Endothelial cell (in vitro differentiated cells): ENCODE data around the gene EOMES. TPM values are rescaled to one million over a fixed set of nuclear protein-coding genes. Genes with fewer than 3 reads are reported as not detected.

Source experiments
- DNase-seq: peaks from one replicate; pipeline ENCODE4 v3.0.0; 2021; ENCODE audit warnings: low spot score
- H3K27ac Mint-ChIP-seq: one replicate; pipeline ENCODE4 v1.8.0; 2021; ENCODE audit warnings: mixed read lengths, inconsistent platforms; ENCODE audit not compliant: unreplicated experiment
- H3K27me3 Mint-ChIP-seq: one replicate; pipeline ENCODE4 v1.8.0; 2021; ENCODE audit warnings: mild to moderate bottlenecking, moderate library complexity, mixed read lengths, inconsistent platforms; ENCODE audit not compliant: unreplicated experiment
- H3K36me3 Mint-ChIP-seq: one replicate; pipeline ENCODE4 v1.8.0; 2021; ENCODE audit warnings: mild to moderate bottlenecking, low read depth, mixed read lengths, inconsistent platforms; ENCODE audit not compliant: unreplicated experiment
- H3K4me1 Mint-ChIP-seq: one replicate; pipeline ENCODE4 v1.8.0; 2021; ENCODE audit warnings: mild to moderate bottlenecking, mixed read lengths, inconsistent platforms; ENCODE audit not compliant: unreplicated experiment
- H3K4me3 Mint-ChIP-seq: one replicate; pipeline ENCODE4 v1.8.0; 2021; ENCODE audit warnings: mild to moderate bottlenecking, mixed read lengths, inconsistent platforms; ENCODE audit not compliant: unreplicated experiment
- H3K9me3 Mint-ChIP-seq: one replicate; pipeline ENCODE4 v1.8.0; 2021; ENCODE audit warnings: mixed read lengths, inconsistent platforms; ENCODE audit not compliant: unreplicated experiment
- CTCF ChIP-seq: fragments of 200-600 bp; sonication (generic); IDR thresholded peaks from one replicate; pipeline ENCODE4 v1.5.0; 2021; ENCODE audit warnings: antibody characterized with exemption; ENCODE audit not compliant: unreplicated experiment
- total RNA-seq: library from RNA; stranded (reverse); fragmentation: NEBNext Ultra II Directional; extraction: Animal tissue kit (Norgen Biotek cat#: 25700); gene quantifications from one replicate; pipeline ENCODE4 v1.2.1, GENCODE V29; 2021; ENCODE audit not compliant: unreplicated experiment

EOMES gene
- total RNA-seq, 1 donor from 2014 or later, result 5.1 TPM

- Mint-ChIP-seq H3K9me3 (no peaks in the 10 kb centered on the region), H3K4me1 (peaks cover 2% of the 10 kb centered on the region), H3K27ac (no peak overlapping the region), H3K4me3 (no peak overlapping the region), H3K27me3 (no peaks in the 10 kb centered on the region), H3K36me3 (no peaks in the 10 kb centered on the region)
- no peak for TF ChIP-seq CTCF
- no peak for DNase-seq
These were observed 37.8 kb downstream of the EOMES start for GRCh38 chr3:27684302-27684701.

GRCh38 chr3:27681249-27681748 lies 40.8 kb downstream of the EOMES start:
- TF ChIP-seq CTCF, result peak; percentile 90
- H3K27me3 Mint-ChIP-seq, result no peaks in the 10 kb centered on the region
- H3K4me1 Mint-ChIP-seq, result peaks cover 2% of the 10 kb centered on the region
- DNase-seq, result peak; percentile 38
- peak overlapping the region; percentile 24 for H3K4me3 Mint-ChIP-seq
- no peaks in the 10 kb centered on the region for H3K9me3 Mint-ChIP-seq
- H3K36me3 Mint-ChIP-seq, result no peaks in the 10 kb centered on the region
- peak overlapping the region; percentile 14 for H3K27ac Mint-ChIP-seq

- H3K27me3 Mint-ChIP-seq, result no peaks in the 10 kb centered on the region
- TF ChIP-seq CTCF, result no peak
- DNase-seq, result peak; percentile 11
- H3K9me3 Mint-ChIP-seq, result no peaks in the 10 kb centered on the region
- H3K27ac Mint-ChIP-seq, result peak overlapping the region; percentile 14
- H3K4me3 Mint-ChIP-seq, result no peak overlapping the region
- peaks cover 2% of the 10 kb centered on the region for H3K4me1 Mint-ChIP-seq
- H3K36me3 Mint-ChIP-seq, result no peaks in the 10 kb centered on the region
These were observed 41.4 kb downstream of the EOMES start for GRCh38 chr3:27680517-27681246.

- Mint-ChIP-seq H3K27me3 (no peaks in the 10 kb centered on the region), H3K4me1 (peaks cover 2% of the 10 kb centered on the region), H3K4me3 (no peak overlapping the region), H3K9me3 (no peaks in the 10 kb centered on the region), H3K36me3 (no peaks in the 10 kb centered on the region), H3K27ac (no peak overlapping the region)
- DNase-seq, result no peak
- no peak for TF ChIP-seq CTCF
These were observed 42.4 kb downstream of the EOMES start for GRCh38 chr3:27679691-27680090.

- no peak for TF ChIP-seq CTCF
- no peak overlapping the region for H3K4me3 Mint-ChIP-seq
- DNase-seq, result no peak
- no peak overlapping the region for H3K27ac Mint-ChIP-seq
- no peaks in the 10 kb centered on the region for H3K9me3 Mint-ChIP-seq
- no peaks in the 10 kb centered on the region for H3K36me3 Mint-ChIP-seq
- no peaks in the 10 kb centered on the region for H3K27me3 Mint-ChIP-seq
- H3K4me1 Mint-ChIP-seq, result peaks cover 10% of the 10 kb centered on the region
These were observed 43.9 kb downstream of the EOMES start for GRCh38 chr3:27678234-27678633.
